Osteoblast (primary cell): Measurements from ENCODE around the gene GALNT10. TPM values are rescaled to one million over a fixed set of nuclear protein-coding genes. Genes with fewer than 3 reads are reported as not detected.
"Not testable (repeated sequence)": the region's sequence is repeated elsewhere in the genome, so short reads cannot be mapped to it uniquely, and the experiment has no call there.

Experiments
- DNase-seq: peaks from one replicate; pipeline ENCODE4 v3.0.0; 2011; ENCODE audit warnings: low spot score, mixed read lengths; ENCODE audit not compliant: insufficient read length; ENCODE audit errors: missing footprints
- H2AFZ ChIP-seq: 2 replicates; pipeline ENCODE4 v1.6.0; 2011; ENCODE audit warnings: mild to moderate bottlenecking, low read length
- H3K27ac ChIP-seq: 2 replicates; pipeline ENCODE4 v1.5.1; 2011; ENCODE audit warnings: mild to moderate bottlenecking, low read depth, low read length, moderate library complexity
- H3K27me3 ChIP-seq: 2 replicates; pipeline ENCODE4 v1.6.0; 2012; ENCODE audit warnings: mild to moderate bottlenecking, control low read depth, inconsistent platforms, low read length, moderate library complexity; ENCODE audit not compliant: insufficient read depth
- H3K36me3 ChIP-seq: 2 replicates; pipeline ENCODE4 v1.5.1; 2011; ENCODE audit warnings: mild to moderate bottlenecking, low read length, control low read depth, moderate library complexity; ENCODE audit not compliant: insufficient read depth
- H3K4me1 ChIP-seq: 2 replicates; pipeline ENCODE4 v1.5.1; 2011; ENCODE audit warnings: mild to moderate bottlenecking, low read length, control low read depth, moderate library complexity; ENCODE audit not compliant: insufficient read depth
- H3K4me2 ChIP-seq: 2 replicates; pipeline ENCODE4 v1.6.0; 2011; ENCODE audit warnings: mild to moderate bottlenecking, low read length; ENCODE audit not compliant: insufficient read depth
- H3K4me3 ChIP-seq: fragments of 200-600 bp; sonication (generic); 3 replicates; pipeline ENCODE4 v1.5.1; 2012; ENCODE audit warnings: mild to moderate bottlenecking, low read length, inconsistent platforms; ENCODE audit not compliant: insufficient read depth
- H3K79me2 ChIP-seq: 2 replicates; pipeline ENCODE4 v1.6.0; 2012; ENCODE audit warnings: mild to moderate bottlenecking, low read length, control low read depth, inconsistent platforms; ENCODE audit not compliant: insufficient read depth
- H3K9me3 ChIP-seq: 2 replicates; pipeline ENCODE4 v1.5.1; 2011; ENCODE audit warnings: low read depth, low read length, control low read depth
- H4K20me1 ChIP-seq: 2 replicates; pipeline ENCODE4 v1.6.0; 2012; ENCODE audit warnings: mild to moderate bottlenecking, low read length, control low read depth; ENCODE audit not compliant: insufficient read depth
- CTCF ChIP-seq: IDR thresholded peaks from 2 replicates; pipeline ENCODE4 v1.5.1; 2011; ENCODE audit warnings: mild to moderate bottlenecking, low read depth, low read length, moderate library complexity; ENCODE audit errors: extremely low read depth
- total RNA-seq: library from RNA; depleted of rRNA; stranded (reverse); fragments of >200 nt; gene quantifications from 2 replicates; pipeline ENCODE4 v1.2.3, GENCODE V29; 2012

GALNT10 gene
- total RNA-seq, 1 donor: 62.2 TPM

GRCh38 chr5:154145268-154145667 lies 45.3 kb upstream of the GALNT10 start:
- DNase-seq: no peak
- TF ChIP-seq CTCF: no peak

GRCh38 chr5:154146409-154146808 lies 44.1 kb upstream of the GALNT10 start:
- Histone ChIP-seq H4K20me1 (no peaks in the 10 kb centered on the region), H3K9me3 (no peaks in the 10 kb centered on the region), H3K79me2 (no peaks in the 10 kb centered on the region), H3K27me3 (peaks cover 7% of the 10 kb centered on the region), H3K4me3 (no peak overlapping the region), H3K4me2 (no peak overlapping the region), H3K4me1 (no peaks in the 10 kb centered on the region), H3K36me3 (no peaks in the 10 kb centered on the region), H3K27ac (no peak overlapping the region), H2AFZ (no peak overlapping the region)
- TF ChIP-seq CTCF: no peak
- DNase-seq: no peak

More at GRCh38 chr5:154145268-154145667, 45.3 kb upstream of the GALNT10 start:
- Histone ChIP-seq H3K27me3 (peaks cover 7% of the 10 kb centered on the region), H3K9me3 (no peaks in the 10 kb centered on the region), H2AFZ (no peak overlapping the region), H3K27ac (no peak overlapping the region), H3K4me2 (no peak overlapping the region), H3K36me3 (no peaks in the 10 kb centered on the region), H3K4me3 (no peak overlapping the region), H3K79me2 (no peaks in the 10 kb centered on the region), H3K4me1 (no peaks in the 10 kb centered on the region), H4K20me1 (no peaks in the 10 kb centered on the region)

- Histone ChIP-seq H4K20me1 (no peaks in the 10 kb centered on the region), H3K27ac (no peak overlapping the region), H3K36me3 (no peaks in the 10 kb centered on the region), H3K4me2 (no peak overlapping the region), H3K79me2 (no peaks in the 10 kb centered on the region), H2AFZ (no peak overlapping the region), H3K9me3 (no peaks in the 10 kb centered on the region), H3K4me1 (no peaks in the 10 kb centered on the region), H3K27me3 (peaks cover 7% of the 10 kb centered on the region), H3K4me3 (no peak overlapping the region)
- no peak for DNase-seq
- no peak for TF ChIP-seq CTCF
Observed at GRCh38 chr5:154147666-154148065, 42.9 kb upstream of the GALNT10 start.

GRCh38 chr5:154150471-154150870 lies 40.1 kb upstream of the GALNT10 start:
- H3K27ac ChIP-seq, H3K4me2 ChIP-seq, H3K27me3 ChIP-seq, H4K20me1 ChIP-seq, H3K4me3 ChIP-seq, H3K36me3 ChIP-seq, H2AFZ ChIP-seq, H3K9me3 ChIP-seq, H3K79me2 ChIP-seq, H3K4me1 ChIP-seq, DNase-seq: not testable (repeated sequence)
